ENCODE measurements around the gene GALNT9. TPM values are rescaled to one million over a fixed set of nuclear protein-coding genes. Genes with fewer than 3 reads are reported as not detected.

Gene GALNT9
- total RNA-seq, 4 donors from 2014 or later, result 1.6 TPM; not detected in 3

GRCh38 chr12:132160016-132160415 is 169.4 kb downstream of the GALNT9 start:
- WGBS, 2 donors, result 74 to 79% methylated on average over 16 of the region's 16 CpGs
- H3K4me1 ChIP-seq, result peaks cover 0 to 22% (median 10%) of the 10 kb centered on the region in 4 donors
- H3K4me3 ChIP-seq, result no peak overlapping the region
- no peaks in the 10 kb centered on the region for H3K9me3 ChIP-seq
- no peaks in the 10 kb centered on the region for H3K27me3 ChIP-seq
- DNase-seq (ENCODE audit: low spot score in 2 of 2), result no peak
- TF ChIP-seq POLR2A (IDR thresholded peaks at IDR 0.05), result no peak
- TF ChIP-seq, protein P1, sequence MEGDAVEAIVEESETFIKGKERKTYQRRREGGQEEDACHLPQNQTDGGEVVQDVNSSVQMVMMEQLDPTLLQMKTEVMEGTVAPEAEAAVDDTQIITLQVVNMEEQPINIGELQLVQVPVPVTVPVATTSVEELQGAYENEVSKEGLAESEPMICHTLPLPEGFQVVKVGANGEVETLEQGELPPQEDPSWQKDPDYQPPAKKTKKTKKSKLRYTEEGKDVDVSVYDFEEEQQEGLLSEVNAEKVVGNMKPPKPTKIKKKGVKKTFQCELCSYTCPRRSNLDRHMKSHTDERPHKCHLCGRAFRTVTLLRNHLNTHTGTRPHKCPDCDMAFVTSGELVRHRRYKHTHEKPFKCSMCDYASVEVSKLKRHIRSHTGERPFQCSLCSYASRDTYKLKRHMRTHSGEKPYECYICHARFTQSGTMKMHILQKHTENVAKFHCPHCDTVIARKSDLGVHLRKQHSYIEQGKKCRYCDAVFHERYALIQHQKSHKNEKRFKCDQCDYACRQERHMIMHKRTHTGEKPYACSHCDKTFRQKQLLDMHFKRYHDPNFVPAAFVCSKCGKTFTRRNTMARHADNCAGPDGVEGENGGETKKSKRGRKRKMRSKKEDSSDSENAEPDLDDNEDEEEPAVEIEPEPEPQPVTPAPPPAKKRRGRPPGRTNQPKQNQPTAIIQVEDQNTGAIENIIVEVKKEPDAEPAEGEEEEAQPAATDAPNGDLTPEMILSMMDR (IDR thresholded peaks at IDR 0.05), result no peak
- no peak for TF ChIP-seq EP300 (IDR thresholded peaks at IDR 0.05)
- peaks cover 0 to 32% (median 0%) of the 10 kb centered on the region in 3 donors for H3K36me3 ChIP-seq
- H3K27ac ChIP-seq, result no peak overlapping the region

DNA sequence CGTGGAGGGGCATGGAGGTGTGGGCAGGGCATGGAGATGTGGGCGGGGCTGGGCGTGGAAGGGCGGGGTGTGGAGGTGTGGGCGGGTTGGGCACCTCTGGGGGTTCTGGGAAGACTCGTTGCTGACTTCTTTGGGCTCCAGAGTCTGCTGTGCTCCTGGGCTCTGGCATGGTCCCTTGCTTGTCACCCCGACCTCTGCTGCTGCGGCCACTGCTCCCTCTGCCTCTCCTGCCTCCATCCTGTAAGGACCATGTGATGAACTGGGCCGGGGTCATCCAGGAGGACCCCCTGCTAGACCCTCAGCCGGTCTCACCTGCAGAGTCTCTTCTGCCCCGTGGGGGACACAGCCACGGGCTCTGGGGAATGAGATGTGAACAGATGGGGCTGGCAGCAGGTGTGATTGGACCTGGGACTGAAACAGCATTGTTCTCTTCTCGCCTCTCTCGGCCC is 169.8 kb downstream of the GALNT9 start:
- Histone ChIP-seq H3K27me3 (no peaks in the 10 kb centered on the region), H3K9me3 (no peaks in the 10 kb centered on the region), H3K4me1 (peaks cover 0 to 22% (median 10%) of the 10 kb centered on the region in 4 donors), H3K36me3 (peaks cover 0 to 32% (median 0%) of the 10 kb centered on the region in 3 donors), H3K27ac (no peak overlapping the region), H3K4me3 (no peak overlapping the region)
- WGBS, 2 donors, result 76 to 78% methylated on average over 14 of the region's 14 CpGs
- DNase-seq (ENCODE audit: low spot score in 2 of 2), result no peak
- TF ChIP-seq POLR2A (IDR thresholded peaks at IDR 0.05) (no peak), EP300 (IDR thresholded peaks at IDR 0.05) (no peak)
- TF ChIP-seq, protein P1 (IDR thresholded peaks at IDR 0.05), result no peak

DNA sequence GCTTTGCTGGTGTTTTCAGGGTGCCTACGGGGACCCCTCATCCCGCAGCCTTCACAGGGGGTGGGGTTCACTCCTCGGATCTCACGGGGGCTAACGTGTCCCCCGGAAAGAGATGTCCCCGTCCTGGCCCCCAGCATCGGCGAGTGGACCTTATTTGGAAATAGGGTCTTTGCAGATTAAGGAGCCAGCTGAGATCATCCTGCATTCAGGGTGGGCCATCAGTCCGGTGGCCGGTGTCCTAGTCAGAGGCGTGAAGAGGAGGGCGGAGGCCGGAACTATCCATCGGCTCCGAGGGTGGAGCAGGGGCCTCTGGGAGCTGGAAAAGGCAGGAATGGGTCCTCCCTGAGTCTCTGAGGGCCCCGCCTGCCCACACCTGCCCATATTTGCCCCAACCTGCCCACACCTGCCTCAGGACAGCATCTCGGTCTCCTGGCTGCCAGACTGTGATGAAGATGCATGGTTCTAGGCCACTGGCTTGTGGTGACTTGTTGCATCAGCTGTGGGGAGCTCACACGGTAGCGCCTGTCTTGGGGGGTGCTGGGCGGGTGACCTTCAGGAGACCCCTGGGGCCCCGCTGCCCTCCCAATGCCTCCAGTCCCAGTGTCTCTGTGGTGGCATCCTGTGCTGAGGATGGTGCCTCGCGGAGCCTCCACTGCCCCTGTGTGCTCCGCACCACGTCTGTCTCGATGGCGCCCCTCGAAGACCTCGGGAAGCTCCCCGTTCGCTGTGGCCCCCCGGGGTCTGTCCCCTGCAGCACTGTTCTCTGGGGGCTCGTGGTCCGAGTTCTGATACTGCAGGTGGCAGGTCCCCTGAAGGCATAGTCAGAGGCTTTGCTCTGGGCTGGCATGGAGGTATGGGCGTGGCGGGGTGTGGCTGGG is 170.5 kb downstream of the GALNT9 start:
- WGBS, 2 donors, result 85 to 89% methylated on average over 30 to 34 of the region's 37 CpGs
- Histone ChIP-seq H3K36me3 (peaks cover 0 to 32% (median 0%) of the 10 kb centered on the region in 3 donors), H3K27me3 (no peaks in the 10 kb centered on the region), H3K27ac (no peak overlapping the region), H3K4me1 (peaks cover 0 to 27% (median 12%) of the 10 kb centered on the region in 4 donors), H3K4me3 (no peak overlapping the region), H3K9me3 (no peaks in the 10 kb centered on the region)
- no peak for DNase-seq (ENCODE audit: low spot score in 2 of 2)
- TF ChIP-seq EP300 (IDR thresholded peaks at IDR 0.05) (no peak), POLR2A (IDR thresholded peaks at IDR 0.05) (no peak)
- TF ChIP-seq, protein P1 (IDR thresholded peaks at IDR 0.05), result no peak

- no peaks in the 10 kb centered on the region for H3K9me3 ChIP-seq
- TF ChIP-seq POLR2A (IDR thresholded peaks at IDR 0.05) (no peak), EP300 (IDR thresholded peaks at IDR 0.05) (no peak)
- TF ChIP-seq, protein P1 (IDR thresholded peaks at IDR 0.05), result no peak
- H3K4me1 ChIP-seq, result peaks cover 0 to 22% (median 7%) of the 10 kb centered on the region in 4 donors
- no peak overlapping the region for H3K4me3 ChIP-seq
- DNase-seq (ENCODE audit: low spot score in 2 of 2), result no peak
- H3K27ac ChIP-seq, result no peak overlapping the region
- 95 to 97% methylated on average over 5 of the region's 5 CpGs for WGBS, 2 donors
- H3K27me3 ChIP-seq, result no peaks in the 10 kb centered on the region
- peaks cover 0 to 32% (median 0%) of the 10 kb centered on the region in 3 donors for H3K36me3 ChIP-seq
Observed at GRCh38 chr12:132157733-132158409, 171.5 kb downstream of the GALNT9 start.

All from tibial nerve (tissue), 4 donors.